GM12878 (cell line): ENCODE measurements around the gene WSCD2. TPM values are rescaled to one million over a fixed set of nuclear protein-coding genes. Genes with fewer than 3 reads are reported as not detected.

Source experiments
- ATAC-seq: fragments of 200-7000 bp; cut with Tn5 transposase; 3 replicates; pipeline ENCODE4 v1.9.1; 2020; ENCODE audit warnings: mild to moderate bottlenecking, moderate library complexity
- BruUV-seq: library from RNA; stranded (reverse); fragments of 400-500 nt; replicated peaks from 2 replicates; lab custom pipeline; 2021; lab: Mats Ljungman, UMichigan
- CTCF ChIA-PET: fragments of 300-600 bp; sonication (Branson Sonifier 250); formaldehyde crosslinking; extraction: SDS; loops from one replicate; lab custom pipeline; 2021; ENCODE audit warnings: inconsistent platforms; lab: Yijun Ruan, JAX
- POLR2A ChIA-PET: fragments of 350-600 bp; formaldehyde crosslinking; extraction: SDS; loops from one replicate; lab custom pipeline; 2021; ENCODE audit warnings: inconsistent platforms; lab: Charles Lee
- RAD21 ChIA-PET: fragments of 300-600 bp; sonication (Branson Sonifier 250); formaldehyde crosslinking; loops from one replicate; lab custom pipeline; 2023; ENCODE audit warnings: antibody characterized with exemption; ENCODE audit not compliant: unreplicated experiment; lab: Charles Lee
- SMC1A ChIA-PET: fragments of 300-600 bp; sonication (Branson Sonifier 250); formaldehyde crosslinking; loops from one replicate; lab custom pipeline; 2023; ENCODE audit not compliant: unreplicated experiment, uncharacterized antibody; lab: Charles Lee
- DNase-seq: peaks from one replicate; pipeline ENCODE4 v3.0.0-alpha.2; 2011; ENCODE audit warnings: low read depth, low spot score
- FAIRE-seq: peaks from 3 replicates; lab custom pipeline; 2011; peaks lifted over from hg19 to GRCh38; lab: Jason Lieb, UNC
- H2AFZ ChIP-seq: 2 replicates; pipeline ENCODE4 v1.6.0; 2011; ENCODE audit warnings: low read depth, low read length, control low read depth; ENCODE audit not compliant: control insufficient read depth
- H3K27ac ChIP-seq: 2 replicates; pipeline ENCODE4 v1.5.1; 2011; ENCODE audit warnings: control low read depth; ENCODE audit not compliant: control insufficient read depth, insufficient read depth
- H3K27me3 ChIP-seq, 2 experiments: replicated peaks in 1 of 2; 2 replicates each; pipeline versions ENCODE4 v1.6.0 to v1.6.1; 2011; ENCODE audit warnings: low read length in 1 of 2; ENCODE audit not compliant: control insufficient read depth in 2 of 2, insufficient read depth in 2 of 2
- H3K36me3 ChIP-seq, 2 experiments: 2 replicates each; pipeline ENCODE4 v1.5.1; 2011; ENCODE audit warnings: low read length in 1 of 2; ENCODE audit not compliant: control insufficient read depth in 2 of 2, insufficient read depth in 2 of 2
- H3K4me1 ChIP-seq: 2 replicates; pipeline ENCODE4 v1.6.1; 2011; ENCODE audit warnings: mild to moderate bottlenecking, low read length, moderate library complexity, mixed read lengths; ENCODE audit not compliant: control insufficient read depth, insufficient read depth
- H3K4me2 ChIP-seq: 2 replicates; pipeline ENCODE4 v1.6.0; 2011; ENCODE audit warnings: control low read depth; ENCODE audit not compliant: control insufficient read depth, insufficient read depth
- H3K4me3 ChIP-seq: fragments of 200-600 bp; sonication (generic); 2 replicates; pipeline ENCODE4 v1.5.1; 2016
- H3K79me2 ChIP-seq: 2 replicates; pipeline ENCODE4 v1.6.0; 2011; ENCODE audit warnings: low read length; ENCODE audit not compliant: control insufficient read depth, insufficient read depth
- H3K9ac ChIP-seq: 2 replicates; pipeline ENCODE4 v1.8.0; 2011; ENCODE audit warnings: low read length, control low read depth, mixed read lengths; ENCODE audit not compliant: control insufficient read depth, insufficient read depth
- H3K9me3 ChIP-seq: replicated peaks from 3 replicates; pipeline ENCODE4 v1.5.1; 2011; ENCODE audit warnings: mild to moderate bottlenecking, low read length; ENCODE audit not compliant: control insufficient read depth, insufficient read depth
- H4K20me1 ChIP-seq: 2 replicates; pipeline ENCODE4 v1.6.0; 2011; ENCODE audit not compliant: control insufficient read depth, insufficient read depth
- CBFB ChIP-seq: IDR thresholded peaks from 2 replicates; pipeline ENCODE4 v1.6.1; 2016; ENCODE audit warnings: antibody characterized with exemption, low read depth
- CBX5 ChIP-seq: sonication (generic); IDR thresholded peaks from 2 replicates; pipeline ENCODE4 v1.6.1; 2016; ENCODE audit warnings: low read depth, moderate library complexity, mild to moderate bottlenecking, inconsistent platforms
- FOXM1 ChIP-seq: IDR thresholded peaks from 2 replicates; pipeline ENCODE4 v1.6.1; 2012; ENCODE audit warnings: low read depth, mild to moderate bottlenecking, inconsistent platforms, low read length, moderate library complexity
- MEF2A ChIP-seq: IDR thresholded peaks from 2 replicates; pipeline ENCODE4 v1.6.1; 2011; ENCODE audit warnings: low read depth, mild to moderate bottlenecking, low read length, moderate library complexity; ENCODE audit not compliant: insufficient read depth
- NFIC ChIP-seq: IDR thresholded peaks from 2 replicates; pipeline ENCODE4 v1.6.1; 2012; ENCODE audit warnings: low read depth, mild to moderate bottlenecking, inconsistent platforms, low read length, moderate library complexity
- NR2C1 ChIP-seq: fragments of 450-650 bp; IDR thresholded peaks from 2 replicates; pipeline ENCODE4 v1.6.1; 2017; ENCODE audit warnings: antibody characterized with exemption, mild to moderate bottlenecking, moderate library complexity
- PML ChIP-seq: IDR thresholded peaks from 2 replicates; pipeline ENCODE4 v1.6.1; 2012; ENCODE audit warnings: low read length, inconsistent platforms
- SMARCA5 ChIP-seq: fragments of 450-650 bp; IDR thresholded peaks from 2 replicates; pipeline ENCODE4 v1.6.1; 2017; ENCODE audit warnings: mild to moderate bottlenecking
- STAT3 ChIP-seq: IDR thresholded peaks from 2 replicates; pipeline ENCODE4 v1.6.1; 2011; ENCODE audit warnings: low read depth, low read length, improper control_type of control experiment
- YBX1 ChIP-seq: fragments of 450-650 bp; IDR thresholded peaks from 2 replicates; pipeline ENCODE4 v1.6.1; 2016; ENCODE audit warnings: antibody characterized with exemption
- WGBS: methylation state at CpG from one replicate; pipeline ENCODE4 v1.1.6; 2016; ENCODE audit warnings: low lambda C conversion rate; ENCODE audit not compliant: insufficient replicate concordance, insufficient coverage; ENCODE audit errors: missing lambda C conversion rate; 5-methylcytosine and 5-hydroxymethylcytosine counted together
- in situ Hi-C: fragments of 300-500 bp; cut with MboI; formaldehyde crosslinking; loops from 9 replicates; pipeline ENCODE4 v1.14.3; 2018; ENCODE audit warnings: mixed read lengths
- intact Hi-C: fragments of 100-400 bp; cut with micrococcal nuclease; formaldehyde crosslinking; loops from one replicate; pipeline ENCODE4 v1.14.2; 2022; ENCODE audit not compliant: unreplicated experiment
- polyA plus RNA-seq, 11 experiments: library from polyadenylated mRNA; depleted of rRNA in 4 of 11; unstranded in 6 of 11; stranded (reverse) in 5 of 11; fragments of >200 nt; fragmentation: Nextera tagmentation in 4 of 11; fragmentation: Illumina TruSeq in 1 of 11; extraction: Ambion mirVana in 4 of 11; extraction: Trizol in 1 of 11; gene quantifications; 1 replicate in 1 of 11; 2 replicates in 10 of 11; pipeline versions ENCODE4 v1.2.1 to v1.2.3, GENCODE V29; 2011 to 2016; ENCODE audit warnings: inconsistent platforms in 2 of 11, missing spikeins in 2 of 11, low read depth in 1 of 11
- total RNA-seq, 4 experiments: library from RNA; depleted of rRNA in 3 of 4; stranded (reverse); fragments of >200 nt in 3 of 4; fragmentation: Illumina TruSeq in 1 of 4; extraction: Trizol in 1 of 4; gene quantifications; 2 replicates each; pipeline versions ENCODE4 v1.2.1 to v1.2.3, GENCODE V29; 2013 to 2021
- TF ChIP-seq, protein P1 (sequence below): fragments of 450-650 bp; formaldehyde crosslinking; IDR thresholded peaks from 2 replicates; pipeline ENCODE4 v1.5.0; 2022; ENCODE audit warnings: mild to moderate bottlenecking, missing genetic modification characterization
- TF ChIP-seq, protein P2 (sequence below): IDR thresholded peaks from 2 replicates; pipeline ENCODE4 v1.6.1; 2012; ENCODE audit warnings: low read depth, low read length, improper control_type of control experiment
- TF ChIP-seq, protein P3 (sequence below): fragments of 450-650 bp; IDR thresholded peaks from 2 replicates; pipeline ENCODE4 v1.6.1; 2017; ENCODE audit warnings: mild to moderate bottlenecking, low read depth, inconsistent platforms; ENCODE audit not compliant: poor library complexity, severe bottlenecking

The WSCD2 gene
- total and polyA plus RNA-seq, 10 of the 15 experiments (the other 5 are each of a cell fraction or from before 2014, with no cell fraction given): 0.41 TPM; not detected in 9

DNA sequence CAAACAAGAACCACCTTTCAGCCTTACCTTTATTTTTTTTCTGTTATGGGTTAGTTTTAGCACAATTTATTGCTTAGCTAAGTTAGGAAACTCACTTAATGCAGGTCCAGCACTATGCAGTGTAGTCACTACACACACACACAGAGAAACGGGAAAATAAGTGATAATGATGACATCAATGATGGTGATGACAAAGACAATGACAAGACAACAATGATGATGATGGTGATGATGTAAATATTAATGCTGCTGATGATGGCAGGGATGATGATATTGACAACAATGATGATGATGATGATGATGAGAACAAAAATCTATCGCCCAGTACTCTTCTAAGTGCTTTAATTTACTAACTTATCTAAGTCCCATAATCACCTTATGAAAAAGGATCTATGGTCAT is 41.1 kb downstream of the WSCD2 start:
- no peak for TF ChIP-seq CBFB
- TF ChIP-seq NFIC: no peak
- no peak for TF ChIP-seq MEF2A
- TF ChIP-seq, protein P1, sequence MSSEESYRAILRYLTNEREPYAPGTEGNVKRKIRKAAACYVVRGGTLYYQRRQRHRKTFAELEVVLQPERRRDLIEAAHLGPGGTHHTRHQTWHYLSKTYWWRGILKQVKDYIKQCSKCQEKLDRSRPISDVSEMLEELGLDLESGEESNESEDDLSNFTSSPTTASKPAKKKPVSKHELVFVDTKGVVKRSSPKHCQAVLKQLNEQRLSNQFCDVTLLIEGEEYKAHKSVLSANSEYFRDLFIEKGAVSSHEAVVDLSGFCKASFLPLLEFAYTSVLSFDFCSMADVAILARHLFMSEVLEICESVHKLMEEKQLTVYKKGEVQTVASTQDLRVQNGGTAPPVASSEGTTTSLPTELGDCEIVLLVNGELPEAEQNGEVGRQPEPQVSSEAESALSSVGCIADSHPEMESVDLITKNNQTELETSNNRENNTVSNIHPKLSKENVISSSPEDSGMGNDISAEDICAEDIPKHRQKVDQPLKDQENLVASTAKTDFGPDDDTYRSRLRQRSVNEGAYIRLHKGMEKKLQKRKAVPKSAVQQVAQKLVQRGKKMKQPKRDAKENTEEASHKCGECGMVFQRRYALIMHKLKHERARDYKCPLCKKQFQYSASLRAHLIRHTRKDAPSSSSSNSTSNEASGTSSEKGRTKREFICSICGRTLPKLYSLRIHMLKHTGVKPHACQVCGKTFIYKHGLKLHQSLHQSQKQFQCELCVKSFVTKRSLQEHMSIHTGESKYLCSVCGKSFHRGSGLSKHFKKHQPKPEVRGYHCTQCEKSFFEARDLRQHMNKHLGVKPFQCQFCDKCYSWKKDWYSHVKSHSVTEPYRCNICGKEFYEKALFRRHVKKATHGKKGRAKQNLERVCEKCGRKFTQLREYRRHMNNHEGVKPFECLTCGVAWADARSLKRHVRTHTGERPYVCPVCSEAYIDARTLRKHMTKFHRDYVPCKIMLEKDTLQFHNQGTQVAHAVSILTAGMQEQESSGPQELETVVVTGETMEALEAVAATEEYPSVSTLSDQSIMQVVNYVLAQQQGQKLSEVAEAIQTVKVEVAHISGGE (CRISPR knock-in tag): no peak
- intact Hi-C loops (no loop called here), in situ Hi-C loops (no loop called here)
- POLR2A ChIA-PET: no interaction called here
- CTCF ChIA-PET: no interaction called here
- Histone ChIP-seq H3K4me3 (no peak overlapping the region), H3K9me3 (no peaks in the 10 kb centered on the region), H3K27ac (no peak overlapping the region), H3K9ac (no peak overlapping the region), H3K27me3 (peaks cover 0 to 2% of the 10 kb centered on the region in 2 experiments; a peak in 2 of 4 replicates), H3K4me1 (no peaks in the 10 kb centered on the region), H3K4me2 (no peak overlapping the region), H4K20me1 (no peaks in the 10 kb centered on the region), H2AFZ (no peak overlapping the region), H3K36me3 (no peaks in the 10 kb centered on the region), H3K79me2 (no peaks in the 10 kb centered on the region)
- BruUV-seq: no TSS peak
- WGBS: 24% methylated on average over 2 of the region's 2 CpGs
- ATAC-seq: no peak
- RAD21 ChIA-PET: no interaction called here
- no peak for DNase-seq
- SMC1A ChIA-PET: interaction anchor here (1.0 kb wide), 1 partner anchor 176 kb away, joined by 3 read pairs; no protein-coding TSS in a partner anchor
- no peak for FAIRE-seq

DNA sequence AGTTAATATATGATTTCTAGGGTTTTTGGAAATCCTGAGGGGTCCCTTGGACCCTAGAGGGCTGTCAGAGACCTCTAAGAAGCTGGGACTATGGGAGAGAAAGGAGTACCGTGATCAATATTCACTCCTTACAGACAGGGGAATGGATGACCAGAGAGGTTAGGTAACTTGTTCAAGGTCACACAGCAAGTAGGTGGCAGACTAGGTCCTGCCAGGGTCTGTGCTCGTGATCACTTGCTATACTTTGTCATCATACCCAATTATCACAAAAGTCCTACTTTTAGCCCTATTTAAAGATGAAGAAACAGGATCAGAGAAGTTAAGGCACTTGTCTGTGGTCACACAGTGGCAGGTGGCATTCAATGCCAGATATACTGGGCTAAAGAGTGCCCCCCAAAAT is 42.9 kb downstream of the WSCD2 start:
- intact Hi-C loops: no loop called here
- RAD21 ChIA-PET: no interaction called here
- BruUV-seq: no TSS peak
- in situ Hi-C loops: no loop called here
- Histone ChIP-seq H3K27ac (no peak overlapping the region), H3K27me3 (peaks cover 0 to 2% of the 10 kb centered on the region in 2 experiments; a peak in 2 of 4 replicates), H3K79me2 (no peaks in the 10 kb centered on the region), H3K36me3 (no peaks in the 10 kb centered on the region), H3K4me2 (no peak overlapping the region), H4K20me1 (no peaks in the 10 kb centered on the region), H3K4me3 (no peak overlapping the region), H3K4me1 (no peaks in the 10 kb centered on the region), H3K9ac (no peak overlapping the region), H3K9me3 (no peaks in the 10 kb centered on the region), H2AFZ (no peak overlapping the region)
- ATAC-seq (no peak), FAIRE-seq (no peak), DNase-seq (no peak)
- POLR2A ChIA-PET: no interaction called here
- SMC1A ChIA-PET: no interaction called here
- CTCF ChIA-PET: no interaction called here
- 0% methylated on average over 2 of the region's 2 CpGs for WGBS
- no peak for TF ChIP-seq CBX5
- TF ChIP-seq NR2C1: no peak
- TF ChIP-seq, protein P2, sequence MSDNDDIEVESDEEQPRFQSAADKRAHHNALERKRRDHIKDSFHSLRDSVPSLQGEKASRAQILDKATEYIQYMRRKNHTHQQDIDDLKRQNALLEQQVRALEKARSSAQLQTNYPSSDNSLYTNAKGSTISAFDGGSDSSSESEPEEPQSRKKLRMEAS: no peak
- no peak for TF ChIP-seq YBX1
- no peak for TF ChIP-seq STAT3
- no peak for TF ChIP-seq FOXM1
- TF ChIP-seq PML: no peak
- no peak for TF ChIP-seq SMARCA5
- TF ChIP-seq, protein P3, sequence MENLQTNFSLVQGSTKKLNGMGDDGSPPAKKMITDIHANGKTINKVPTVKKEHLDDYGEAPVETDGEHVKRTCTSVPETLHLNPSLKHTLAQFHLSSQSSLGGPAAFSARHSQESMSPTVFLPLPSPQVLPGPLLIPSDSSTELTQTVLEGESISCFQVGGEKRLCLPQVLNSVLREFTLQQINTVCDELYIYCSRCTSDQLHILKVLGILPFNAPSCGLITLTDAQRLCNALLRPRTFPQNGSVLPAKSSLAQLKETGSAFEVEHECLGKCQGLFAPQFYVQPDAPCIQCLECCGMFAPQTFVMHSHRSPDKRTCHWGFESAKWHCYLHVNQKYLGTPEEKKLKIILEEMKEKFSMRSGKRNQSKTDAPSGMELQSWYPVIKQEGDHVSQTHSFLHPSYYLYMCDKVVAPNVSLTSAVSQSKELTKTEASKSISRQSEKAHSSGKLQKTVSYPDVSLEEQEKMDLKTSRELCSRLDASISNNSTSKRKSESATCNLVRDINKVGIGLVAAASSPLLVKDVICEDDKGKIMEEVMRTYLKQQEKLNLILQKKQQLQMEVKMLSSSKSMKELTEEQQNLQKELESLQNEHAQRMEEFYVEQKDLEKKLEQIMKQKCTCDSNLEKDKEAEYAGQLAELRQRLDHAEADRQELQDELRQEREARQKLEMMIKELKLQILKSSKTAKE: no peak
